ENCODE results near the gene SFSWAP. TPM values are rescaled to one million over a fixed set of nuclear protein-coding genes. Genes with fewer than 3 reads are reported as not detected.
"Not testable (repeated sequence)": the region's sequence is repeated elsewhere in the genome, so short reads cannot be mapped to it uniquely, and the experiment has no call there.

SFSWAP gene
- polyA plus RNA-seq, 2 of the 4 experiments (the other 2 are of a cell fraction), result 21.8 to 23.5 TPM

- DNase-seq (ENCODE audit: low read depth in 1 of 2, low spot score in 1 of 2); ATAC-seq; H3K4me3 ChIP-seq; H3K27ac ChIP-seq; H3K9me3 ChIP-seq; FAIRE-seq; POLR2A ChIA-PET; H3K4me1 ChIP-seq; CTCF ChIA-PET; H3K4me2 ChIP-seq: not testable (repeated sequence)
- no CpG with 5 or more reads among the region's 23 CpGs for WGBS (ENCODE audit: missing lambda C conversion rate)
These were observed 31.1 kb upstream of the SFSWAP start for GRCh38 chr12:131679816-131680215.

GRCh38 chr12:131680392-131681256 is 30.3 kb upstream of the SFSWAP start:
- peak in 1 of 2 experiments; percentile 27; a peak in 2 of 6 replicates for ATAC-seq
- CTCF ChIA-PET, result interaction anchor here (0.7 kb wide), 1 partner anchor 29 kb away, joined by 3 read pairs; no protein-coding TSS in a partner anchor
- POLR2A ChIA-PET; H3K4me2 ChIP-seq; DNase-seq (ENCODE audit: low read depth in 1 of 2, low spot score in 1 of 2); FAIRE-seq; H3K4me3 ChIP-seq; H3K27ac ChIP-seq; H3K9me3 ChIP-seq; H3K4me1 ChIP-seq: not testable (repeated sequence)
- WGBS (ENCODE audit: missing lambda C conversion rate), result 57% methylated on average over 14 of the region's 18 CpGs

- Histone ChIP-seq H3K27ac (no peak overlapping the region), H3K4me3 (no peak overlapping the region), H3K4me1 (0 out of 3 replicates have a peak, but pooled peaks cover 5% of the 10 kb centered on the region), H3K4me2 (no peak overlapping the region), H3K9me3 (no peaks in the 10 kb centered on the region)
- no peak for FAIRE-seq
- ChIA-PET POLR2A (no interaction called here), CTCF (no interaction called here)
- DNase-seq (ENCODE audit: low read depth in 1 of 2, low spot score in 1 of 2), result no peak
- TF ChIP-seq NPAS2 (CRISPR knock-in tag; IDR thresholded peaks at IDR 0.05; ENCODE audit: borderline replicate concordance) (no peak), CHD4 (IDR thresholded peaks at IDR 0.05; ENCODE audit: borderline replicate concordance) (no peak), HDAC2 (IDR thresholded peaks at IDR 0.05) (no peak), HEYL (CRISPR knock-in tag; IDR thresholded peaks at IDR 0.05) (no peak)
- 61% methylated on average over 5 of the region's 5 CpGs for WGBS (ENCODE audit: missing lambda C conversion rate)
- no peak; a peak in 1 of 6 replicates for ATAC-seq
These were observed 29.7 kb upstream of the SFSWAP start for GRCh38 chr12:131681257-131681620.

GRCh38 chr12:131681746-131682509 is 29.0 kb upstream of the SFSWAP start:
- H3K4me3 ChIP-seq, H3K27ac ChIP-seq, POLR2A ChIA-PET, CTCF ChIA-PET, H3K9me3 ChIP-seq, FAIRE-seq, H3K4me1 ChIP-seq: not testable (repeated sequence)
- DNase-seq (ENCODE audit: low read depth in 1 of 2, low spot score in 1 of 2) (peak in 1 of 2 experiments; percentile 54), ATAC-seq (peak; percentile 71 to 89; a peak in 5 of 6 replicates)
- WGBS (ENCODE audit: missing lambda C conversion rate), result 62% methylated on average over 18 of the region's 25 CpGs
- H3K4me2 ChIP-seq, result 0 out of 3 replicates have a peak overlapping the region, but pooled peaks have one; percentile 32

- ATAC-seq, result no peak
- Histone ChIP-seq H3K9me3 (no peaks in the 10 kb centered on the region), H3K27ac (no peak overlapping the region), H3K4me3 (no peak overlapping the region), H3K4me1 (0 out of 3 replicates have a peak, but pooled peaks cover 5% of the 10 kb centered on the region), H3K4me2 (0 out of 3 replicates have a peak overlapping the region, but pooled peaks have one; percentile 32)
- 68% methylated on average over 10 of the region's 10 CpGs for WGBS (ENCODE audit: missing lambda C conversion rate)
- CTCF ChIA-PET, result interaction anchor here (0.7 kb wide), 1 partner anchor 87 kb away, joined by 3 read pairs; no protein-coding TSS in a partner anchor
- no peak for DNase-seq (ENCODE audit: low read depth in 1 of 2, low spot score in 1 of 2)
- TF ChIP-seq ATOH8 (CRISPR knock-in tag; IDR thresholded peaks at IDR 0.05; ENCODE audit: low read depth) (no peak), TP53 (CRISPR knock-in tag; IDR thresholded peaks at IDR 0.05) (no peak), REST (IDR thresholded peaks at IDR 0.05) (no peak), HEYL (CRISPR knock-in tag; IDR thresholded peaks at IDR 0.05) (no peak), FOSL2 (IDR thresholded peaks at IDR 0.05) (no peak), FOSL2 (CRISPR knock-in tag; IDR thresholded peaks at IDR 0.05) (no peak), POLR2AphosphoS2 (conservative IDR thresholded peaks at IDR 0.05; ENCODE audit: low read length) (no peak)
- no peak for FAIRE-seq
- POLR2A ChIA-PET, result no interaction called here
These were observed 28.4 kb upstream of the SFSWAP start for GRCh38 chr12:131682510-131682895.

Measured in A549 (cell line).